LNCAP (cell line): Measurements from ENCODE around the gene IFI27L1.

Experiments
- TF ChIP-seq, protein P1 (sequence below): fragments of 450-650 bp; IDR thresholded peaks from 2 replicates; pipeline ENCODE4 v1.5.1; 2017; ENCODE audit warnings: mild to moderate bottlenecking

IFI27L1 gene

DNA sequence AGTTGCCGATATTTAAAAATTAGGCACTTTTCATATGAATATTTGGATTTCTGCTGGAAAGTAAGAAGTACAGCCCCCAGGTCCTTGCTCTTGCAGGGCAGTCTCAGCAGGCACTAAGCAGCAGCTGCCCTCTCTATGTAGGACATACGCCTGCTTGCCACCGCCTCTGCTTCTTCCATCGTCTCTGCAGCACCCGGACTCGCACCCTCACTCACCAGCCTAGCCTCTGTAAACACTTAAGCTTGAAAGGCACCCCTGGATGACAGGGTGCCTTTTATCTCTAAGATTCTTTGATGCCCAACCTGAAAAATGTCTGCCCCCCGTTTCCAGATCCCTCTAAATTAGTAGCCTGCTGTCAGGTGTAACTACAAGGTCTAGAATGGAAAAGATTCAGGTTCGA is 36.0 kb upstream of the IFI27L1 start:
- TF ChIP-seq, protein P1, sequence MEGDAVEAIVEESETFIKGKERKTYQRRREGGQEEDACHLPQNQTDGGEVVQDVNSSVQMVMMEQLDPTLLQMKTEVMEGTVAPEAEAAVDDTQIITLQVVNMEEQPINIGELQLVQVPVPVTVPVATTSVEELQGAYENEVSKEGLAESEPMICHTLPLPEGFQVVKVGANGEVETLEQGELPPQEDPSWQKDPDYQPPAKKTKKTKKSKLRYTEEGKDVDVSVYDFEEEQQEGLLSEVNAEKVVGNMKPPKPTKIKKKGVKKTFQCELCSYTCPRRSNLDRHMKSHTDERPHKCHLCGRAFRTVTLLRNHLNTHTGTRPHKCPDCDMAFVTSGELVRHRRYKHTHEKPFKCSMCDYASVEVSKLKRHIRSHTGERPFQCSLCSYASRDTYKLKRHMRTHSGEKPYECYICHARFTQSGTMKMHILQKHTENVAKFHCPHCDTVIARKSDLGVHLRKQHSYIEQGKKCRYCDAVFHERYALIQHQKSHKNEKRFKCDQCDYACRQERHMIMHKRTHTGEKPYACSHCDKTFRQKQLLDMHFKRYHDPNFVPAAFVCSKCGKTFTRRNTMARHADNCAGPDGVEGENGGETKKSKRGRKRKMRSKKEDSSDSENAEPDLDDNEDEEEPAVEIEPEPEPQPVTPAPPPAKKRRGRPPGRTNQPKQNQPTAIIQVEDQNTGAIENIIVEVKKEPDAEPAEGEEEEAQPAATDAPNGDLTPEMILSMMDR, result no peak

DNA sequence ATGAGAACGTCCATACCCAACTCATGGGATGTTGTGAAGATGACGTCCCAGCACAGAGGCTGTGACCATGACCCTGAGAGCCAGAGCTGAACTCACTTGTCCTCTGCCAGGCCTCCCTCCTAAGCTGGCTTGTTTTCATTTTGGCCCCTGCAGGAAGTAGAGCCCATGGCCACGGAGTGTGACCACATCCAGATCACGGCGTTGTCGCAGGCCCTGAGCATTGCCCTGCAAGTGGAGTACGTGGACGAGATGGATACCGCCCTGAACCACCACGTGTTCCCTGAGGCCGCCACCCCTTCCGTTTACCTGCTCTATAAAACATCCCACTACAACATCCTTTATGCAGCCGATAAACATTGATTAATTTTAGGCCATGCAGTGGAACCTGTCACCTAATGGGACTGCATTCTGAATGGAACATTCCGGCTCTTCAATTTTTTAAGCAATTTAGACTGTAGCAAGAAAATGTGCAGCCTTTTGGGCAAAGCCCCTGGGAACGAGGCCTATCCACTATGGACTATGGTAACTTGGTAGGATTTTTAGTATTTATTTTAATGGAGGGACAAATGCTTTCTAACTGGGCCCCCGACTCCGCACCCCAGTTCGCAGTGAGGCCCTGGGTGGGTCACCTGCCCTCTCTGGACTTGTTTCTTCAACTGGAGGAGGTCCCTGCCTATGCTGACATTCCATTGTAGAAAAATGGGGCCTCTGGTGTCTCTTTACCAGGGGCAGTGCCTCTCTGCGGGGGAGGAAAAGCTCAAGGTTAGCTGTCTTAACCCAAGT is 35.4 kb upstream of the IFI27L1 start:
- TF ChIP-seq, protein P1, result no peak

DNA sequence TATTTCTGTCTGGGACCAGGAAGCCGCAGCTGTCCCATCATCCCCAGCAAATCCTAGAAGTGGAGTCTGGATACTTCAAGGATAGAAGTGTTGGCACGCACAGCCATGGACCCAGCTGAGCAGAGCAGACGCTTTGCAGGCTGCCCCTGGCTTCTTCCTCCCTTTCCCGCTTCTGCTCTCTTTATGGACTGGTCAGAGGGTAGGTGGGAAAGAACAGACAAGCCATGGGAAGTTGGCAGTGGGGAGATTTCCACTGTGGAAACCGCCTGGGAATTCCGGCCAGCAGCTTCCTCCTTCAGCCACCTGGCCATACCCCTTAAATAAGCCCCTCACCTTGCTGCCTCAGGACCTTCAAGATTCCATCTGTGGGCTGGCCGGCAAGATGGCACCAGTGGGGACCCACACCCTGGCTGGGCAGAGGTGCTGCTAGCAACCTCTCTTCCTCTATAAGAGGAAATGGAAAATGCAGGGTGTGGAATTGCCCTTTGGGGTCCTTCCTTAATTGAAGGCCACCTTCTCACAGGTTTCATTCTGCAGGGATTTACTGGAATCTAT is 34.3 kb upstream of the IFI27L1 start:
- TF ChIP-seq, protein P1, result no peak

DNA sequence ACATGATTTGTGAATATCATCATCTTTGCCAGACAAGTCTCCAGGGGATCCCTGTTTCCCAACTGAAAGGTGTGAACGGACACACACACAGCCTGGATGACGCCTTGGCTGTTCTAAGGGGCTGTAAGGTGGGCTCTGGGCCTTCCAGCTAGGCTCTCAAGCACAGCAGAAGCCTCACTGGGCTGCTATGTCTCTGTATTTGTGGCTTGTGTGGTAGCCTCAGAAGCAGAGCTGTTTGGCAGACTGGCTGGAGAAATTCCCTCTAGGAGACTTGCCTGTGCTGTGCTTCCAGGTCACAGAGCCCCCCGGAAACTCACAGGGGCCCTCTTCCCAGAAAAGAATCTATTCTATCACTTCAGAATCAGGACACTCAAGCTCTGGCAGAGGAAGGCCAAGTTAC is 33.5 kb upstream of the IFI27L1 start:
- TF ChIP-seq, protein P1, result no peak

DNA sequence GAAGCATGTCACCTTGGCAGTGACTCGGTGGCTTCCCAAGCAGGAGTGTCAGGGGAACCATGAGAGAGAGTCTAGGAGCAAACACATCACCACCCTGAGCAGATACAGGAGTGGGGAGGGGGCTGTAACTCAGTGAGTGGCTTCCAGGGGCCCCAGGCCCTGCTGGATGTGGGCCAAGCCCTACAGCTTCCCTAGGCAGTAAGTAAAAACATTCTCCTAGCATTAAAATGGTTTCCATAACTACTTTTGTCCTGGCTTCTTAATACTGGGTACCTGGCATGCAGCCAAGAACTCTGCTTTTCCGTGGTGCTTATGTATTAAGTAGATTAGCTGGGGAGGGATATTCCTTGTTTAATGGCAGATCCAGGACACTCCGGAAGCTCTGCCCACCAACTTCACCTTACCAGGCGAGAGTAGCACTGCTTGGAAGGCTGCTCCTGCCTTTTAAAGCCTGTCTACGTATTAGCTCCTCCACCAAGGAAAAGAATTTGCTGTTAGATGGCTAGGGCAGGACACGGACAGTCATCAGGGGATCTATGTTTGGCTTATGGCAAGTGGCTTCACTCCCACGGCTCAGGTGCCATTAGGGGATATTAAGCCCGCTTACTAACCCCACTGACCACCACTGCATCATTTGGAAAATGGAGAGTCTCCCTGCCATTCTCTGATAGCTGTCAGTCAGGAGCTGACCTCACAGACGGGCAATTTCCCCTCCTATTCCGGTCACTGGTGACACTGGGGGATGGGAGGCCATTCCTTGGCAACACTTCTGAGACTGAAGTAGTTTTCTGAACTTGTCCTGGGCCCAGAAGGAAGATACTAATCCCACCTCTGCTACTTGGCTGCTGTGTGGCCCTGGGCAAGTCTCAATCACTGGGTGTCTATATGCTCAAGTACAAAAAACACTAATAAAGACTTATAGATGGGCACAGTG is 32.2 kb upstream of the IFI27L1 start:
- TF ChIP-seq, protein P1, result no peak

DNA sequence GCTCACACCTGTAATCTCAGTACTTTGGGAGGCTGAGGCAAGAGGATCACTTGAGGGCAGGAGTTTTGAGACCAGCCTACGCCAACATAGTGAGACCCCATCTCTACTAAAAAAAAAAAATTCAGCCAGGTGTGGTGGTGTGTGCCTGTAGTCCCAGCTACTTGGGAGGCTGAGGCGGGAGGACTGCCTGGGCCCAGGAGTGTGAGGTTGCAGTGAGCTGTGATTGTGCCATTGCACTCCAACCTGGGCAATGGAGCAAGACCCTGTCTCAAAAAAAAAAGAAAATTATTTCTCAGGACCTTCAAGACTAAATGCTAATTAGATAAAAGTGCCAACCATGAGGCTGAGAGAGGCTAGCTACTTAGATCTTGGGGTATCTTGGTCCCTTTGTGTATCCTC is 31.5 kb upstream of the IFI27L1 start:
- TF ChIP-seq, protein P1, result no peak

DNA sequence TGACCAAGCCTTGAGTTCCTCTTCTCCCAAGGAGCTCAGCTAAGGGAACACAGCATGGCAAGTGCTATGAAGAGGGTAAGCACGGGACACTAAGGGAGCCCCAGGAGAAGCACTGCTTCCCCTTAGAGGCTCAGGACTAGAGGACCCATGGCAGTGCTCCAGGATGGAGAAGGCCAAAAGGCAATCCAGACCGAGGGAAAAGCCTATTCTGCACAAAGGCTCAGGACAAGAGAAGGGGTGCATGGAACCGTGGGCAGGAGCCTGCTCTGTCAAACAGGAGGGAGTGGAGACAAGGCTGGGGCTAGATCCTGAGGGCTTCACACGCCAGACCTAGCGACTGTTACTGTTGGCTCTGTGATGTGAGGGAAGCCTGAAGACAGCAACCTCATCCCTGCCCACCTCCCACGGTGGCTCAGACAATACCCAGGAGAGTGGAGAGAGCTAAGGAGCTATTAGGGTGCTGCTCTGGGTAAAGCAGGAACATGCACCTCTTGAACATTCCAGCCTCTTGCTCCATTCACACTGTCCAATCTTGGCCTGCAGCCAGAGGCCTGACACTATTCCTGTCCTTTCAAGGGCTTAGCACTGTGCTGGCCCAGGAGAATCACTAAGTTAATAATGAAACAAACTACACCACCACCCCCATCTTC is 30.8 kb upstream of the IFI27L1 start:
- TF ChIP-seq, protein P1, result no peak
